Measurements from ENCODE around the gene SYNDIG1. TPM values are rescaled to one million over a fixed set of nuclear protein-coding genes. Genes with fewer than 3 reads are reported as not detected.

SYNDIG1 gene
- polyA plus RNA-seq, 1 experiment: 1.7 TPM

DNA sequence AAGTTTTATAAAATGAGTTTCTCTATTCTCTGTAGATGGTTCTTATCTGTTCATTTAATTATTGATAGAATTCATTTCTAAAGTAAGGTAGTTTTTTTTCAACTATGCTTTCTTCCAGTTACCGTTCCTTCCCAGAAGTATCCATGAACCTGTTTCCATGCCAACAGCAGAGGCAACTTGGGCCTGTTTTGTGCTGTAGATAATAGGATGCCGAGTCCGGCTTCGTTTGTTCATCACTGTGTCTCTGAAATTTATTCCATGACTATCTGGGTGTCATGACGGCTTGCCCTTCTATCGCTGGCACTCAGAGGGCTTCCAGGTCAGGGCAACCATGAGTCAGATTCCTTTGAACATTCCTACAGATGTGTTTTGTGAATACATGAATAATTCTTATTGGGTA is 190.4 kb downstream of the SYNDIG1 start:
- no peak overlapping the region for H3K4me3 ChIP-seq (ENCODE audit: low read depth, low read length)
- H3K27me3 ChIP-seq (ENCODE audit: control insufficient read depth, insufficient read depth, low read length): no peaks in the 10 kb centered on the region; the same call in 1 of the 2 replicates
- POLR2A ChIA-PET: no interaction called here
- TF ChIP-seq, protein P1, sequence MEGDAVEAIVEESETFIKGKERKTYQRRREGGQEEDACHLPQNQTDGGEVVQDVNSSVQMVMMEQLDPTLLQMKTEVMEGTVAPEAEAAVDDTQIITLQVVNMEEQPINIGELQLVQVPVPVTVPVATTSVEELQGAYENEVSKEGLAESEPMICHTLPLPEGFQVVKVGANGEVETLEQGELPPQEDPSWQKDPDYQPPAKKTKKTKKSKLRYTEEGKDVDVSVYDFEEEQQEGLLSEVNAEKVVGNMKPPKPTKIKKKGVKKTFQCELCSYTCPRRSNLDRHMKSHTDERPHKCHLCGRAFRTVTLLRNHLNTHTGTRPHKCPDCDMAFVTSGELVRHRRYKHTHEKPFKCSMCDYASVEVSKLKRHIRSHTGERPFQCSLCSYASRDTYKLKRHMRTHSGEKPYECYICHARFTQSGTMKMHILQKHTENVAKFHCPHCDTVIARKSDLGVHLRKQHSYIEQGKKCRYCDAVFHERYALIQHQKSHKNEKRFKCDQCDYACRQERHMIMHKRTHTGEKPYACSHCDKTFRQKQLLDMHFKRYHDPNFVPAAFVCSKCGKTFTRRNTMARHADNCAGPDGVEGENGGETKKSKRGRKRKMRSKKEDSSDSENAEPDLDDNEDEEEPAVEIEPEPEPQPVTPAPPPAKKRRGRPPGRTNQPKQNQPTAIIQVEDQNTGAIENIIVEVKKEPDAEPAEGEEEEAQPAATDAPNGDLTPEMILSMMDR (IDR thresholded peaks at IDR 0.05; ENCODE audit: insufficient read depth, low read depth, low read length): no peak
- no peak for DNase-seq (ENCODE audit: low read depth)
- CTCF ChIA-PET: no interaction called here
- H3K36me3 ChIP-seq (ENCODE audit: control insufficient read depth, insufficient read depth, low read length): no peaks in the 10 kb centered on the region

DNA sequence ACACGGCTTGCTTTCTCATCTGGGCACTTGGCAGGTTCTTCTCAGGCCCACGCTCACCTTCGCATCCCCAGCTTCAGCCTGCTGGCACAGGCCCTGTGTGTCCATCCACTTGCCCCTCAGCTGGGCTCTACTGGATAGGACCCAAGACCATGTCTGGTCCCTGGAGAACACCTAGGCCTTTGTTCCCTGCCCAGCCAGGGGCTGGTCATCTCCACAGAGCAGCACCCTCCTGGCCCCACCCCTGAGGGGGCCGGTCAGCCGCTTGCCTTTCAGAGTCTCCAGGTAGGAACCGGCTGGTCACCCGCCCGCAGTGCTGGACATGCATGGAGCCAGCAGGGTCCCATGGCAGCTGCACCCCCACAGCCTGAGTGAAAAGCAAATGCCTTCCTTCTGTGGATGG is 191.2 kb downstream of the SYNDIG1 start:
- Histone ChIP-seq H3K27me3 (ENCODE audit: control insufficient read depth, insufficient read depth, low read length) (no peaks in the 10 kb centered on the region; the same call in 1 of the 2 replicates), H3K36me3 (ENCODE audit: control insufficient read depth, insufficient read depth, low read length) (no peaks in the 10 kb centered on the region), H3K4me3 (ENCODE audit: low read depth, low read length) (no peak overlapping the region)
- POLR2A ChIA-PET: no interaction called here
- CTCF ChIA-PET: no interaction called here
- TF ChIP-seq, protein P1 (IDR thresholded peaks at IDR 0.05; ENCODE audit: insufficient read depth, low read depth, low read length): no peak
- no peak for DNase-seq (ENCODE audit: low read depth)

DNA sequence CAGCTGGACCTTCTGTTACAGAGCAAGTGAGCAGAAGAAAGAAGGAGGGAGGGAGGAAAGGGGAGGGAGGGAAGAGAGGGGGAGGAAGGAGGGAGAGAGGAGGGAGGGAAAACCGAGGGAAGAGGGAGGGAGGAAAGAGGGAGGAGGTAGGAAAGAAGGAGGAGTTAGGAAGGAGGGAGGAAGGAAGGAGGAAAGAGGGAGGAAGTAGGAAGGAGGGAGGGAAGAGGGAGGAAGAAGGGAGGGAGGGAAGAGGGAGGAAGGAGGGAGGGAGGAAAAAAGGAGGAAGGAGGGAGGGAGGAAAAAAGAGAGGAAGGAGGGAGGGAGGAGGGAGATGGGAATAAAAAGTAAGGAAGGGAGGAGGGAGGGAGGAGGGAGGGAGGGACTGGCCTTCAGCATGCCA is 191.8 kb downstream of the SYNDIG1 start:
- DNase-seq (ENCODE audit: low read depth): no peak
- Histone ChIP-seq H3K36me3 (ENCODE audit: control insufficient read depth, insufficient read depth, low read length) (no peaks in the 10 kb centered on the region), H3K27me3 (ENCODE audit: control insufficient read depth, insufficient read depth, low read length) (no peaks in the 10 kb centered on the region; the same call in 1 of the 2 replicates), H3K4me3 (ENCODE audit: low read depth, low read length) (no peak overlapping the region)
- ChIA-PET POLR2A (no interaction called here), CTCF (no interaction called here)
- TF ChIP-seq, protein P1 (IDR thresholded peaks at IDR 0.05; ENCODE audit: insufficient read depth, low read depth, low read length): no peak

DNA sequence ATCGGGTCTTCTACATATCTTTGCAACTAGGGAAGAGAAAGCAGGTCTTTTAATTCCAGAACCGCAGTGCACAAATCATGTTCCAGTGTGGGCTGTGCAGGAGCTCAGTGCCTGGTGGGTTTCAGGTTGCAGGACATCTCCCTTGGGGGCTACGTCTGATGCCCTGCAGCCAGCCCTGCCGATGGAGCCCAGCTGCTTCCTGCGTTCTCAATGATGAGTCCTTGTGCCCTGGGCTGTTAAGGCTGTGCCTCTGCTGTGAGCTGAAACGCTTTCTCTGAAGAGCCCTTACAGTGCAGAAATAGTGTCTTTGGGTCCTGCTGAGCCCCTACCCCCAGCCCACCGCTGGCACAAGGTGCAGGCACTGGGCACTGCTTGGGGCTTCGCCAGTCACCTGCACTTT is 192.9 kb downstream of the SYNDIG1 start:
- CTCF ChIA-PET: interaction anchor here (0.8 to 1.4 kb wide), 2 partner anchors 9 to 13 kb away, joined by 3 to 4 read pairs; no protein-coding TSS in a partner anchor
- TF ChIP-seq, protein P1 (IDR thresholded peaks at IDR 0.05; ENCODE audit: insufficient read depth, low read depth, low read length): no peak
- Histone ChIP-seq H3K4me3 (ENCODE audit: low read depth, low read length) (no peak overlapping the region), H3K36me3 (ENCODE audit: control insufficient read depth, insufficient read depth, low read length) (no peaks in the 10 kb centered on the region), H3K27me3 (ENCODE audit: control insufficient read depth, insufficient read depth, low read length) (no peaks in the 10 kb centered on the region; the same call in 1 of the 2 replicates)
- POLR2A ChIA-PET: interaction anchor here (1.0 kb wide), 1 partner anchor 11 kb away, joined by 3 read pairs; no protein-coding TSS in a partner anchor
- no peak for DNase-seq (ENCODE audit: low read depth)

DNA sequence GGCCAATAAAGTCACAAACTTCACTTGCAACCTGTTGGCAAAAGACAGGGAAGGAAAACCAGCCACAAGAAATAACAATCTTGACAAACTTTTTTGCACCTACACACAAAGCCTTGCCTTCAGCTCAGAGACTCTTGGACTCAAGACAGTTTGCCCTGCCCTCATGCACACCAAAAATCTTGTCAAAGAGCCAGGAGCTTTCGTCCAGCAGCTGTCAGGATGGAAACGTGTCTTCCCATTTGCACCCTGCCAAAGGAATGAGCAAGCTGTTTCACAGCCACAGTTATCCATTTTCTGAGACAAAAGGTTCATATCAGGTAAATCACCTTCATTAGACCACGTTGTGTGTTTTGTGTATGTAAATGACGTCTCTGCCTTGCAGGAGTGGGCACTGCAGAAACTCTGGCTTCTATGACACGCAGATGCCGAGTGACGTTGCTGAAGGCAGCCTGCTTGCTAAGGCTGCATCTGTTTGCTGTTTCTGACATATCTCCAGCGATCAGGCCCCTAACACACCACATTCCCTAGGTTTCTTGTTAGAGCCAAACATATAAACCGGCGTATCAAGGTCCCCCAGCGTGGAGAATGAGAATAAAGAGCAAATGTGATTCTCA is 193.4 kb downstream of the SYNDIG1 start:
- CTCF ChIA-PET: interaction anchor here (0.8 to 1.4 kb wide), 2 partner anchors 9 to 14 kb away, joined by 3 to 4 read pairs; no protein-coding TSS in a partner anchor
- TF ChIP-seq, protein P1 (IDR thresholded peaks at IDR 0.05; ENCODE audit: insufficient read depth, low read depth, low read length): no peak
- H3K36me3 ChIP-seq (ENCODE audit: control insufficient read depth, insufficient read depth, low read length): no peaks in the 10 kb centered on the region
- no peak overlapping the region for H3K4me3 ChIP-seq (ENCODE audit: low read depth, low read length)
- DNase-seq (ENCODE audit: low read depth): no peak
- POLR2A ChIA-PET: interaction anchor here (1.0 kb wide), 1 partner anchor 12 kb away, joined by 3 read pairs; no protein-coding TSS in a partner anchor
- no peaks in the 10 kb centered on the region; the same call in 1 of the 2 replicates for H3K27me3 ChIP-seq (ENCODE audit: control insufficient read depth, insufficient read depth, low read length)

All from BJ (cell line).